ENCODE data around the gene MYH16. TPM values are rescaled to one million over a fixed set of nuclear protein-coding genes. Genes with fewer than 3 reads are reported as not detected.
"Not testable (repeated sequence)": the region's sequence is repeated elsewhere in the genome, so short reads cannot be mapped to it uniquely, and the experiment has no call there.

MYH16 gene
- total RNA-seq, 1 donor from 2014 or later: not detected

DNA sequence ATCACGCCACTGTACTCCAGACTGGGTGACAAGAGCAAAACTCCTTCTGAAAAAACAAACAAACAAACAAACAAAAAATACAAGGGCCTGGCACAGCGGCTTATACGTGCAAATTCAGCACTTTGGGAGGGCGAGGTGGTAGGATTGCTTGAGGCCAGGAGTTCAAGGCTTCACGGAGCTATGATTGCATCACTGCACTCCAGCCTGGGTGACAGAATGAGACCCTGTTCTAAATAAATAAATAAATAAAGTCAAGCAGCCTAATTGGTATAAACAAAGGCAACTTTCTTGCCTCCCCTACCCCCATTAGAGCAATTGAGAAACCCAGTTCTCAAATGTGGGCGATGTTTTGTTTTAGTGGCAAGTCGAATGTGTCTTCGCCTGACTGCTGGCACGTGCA is 38.5 kb upstream of the MYH16 start:
- Mint-ChIP-seq H3K27me3 (ENCODE audit: unreplicated experiment) (peaks cover 6% of the 10 kb centered on the region), H3K27ac (ENCODE audit: unreplicated experiment) (no peak overlapping the region), H3K4me3 (ENCODE audit: unreplicated experiment) (no peak overlapping the region), H3K4me1 (ENCODE audit: unreplicated experiment) (no peaks in the 10 kb centered on the region), H3K9me3 (ENCODE audit: unreplicated experiment) (peaks cover 5% of the 10 kb centered on the region), H3K36me3 (ENCODE audit: unreplicated experiment) (no peaks in the 10 kb centered on the region)
- no peak for DNase-seq (ENCODE audit: extremely low spot score, unreplicated experiment)
- TF ChIP-seq, protein P1, sequence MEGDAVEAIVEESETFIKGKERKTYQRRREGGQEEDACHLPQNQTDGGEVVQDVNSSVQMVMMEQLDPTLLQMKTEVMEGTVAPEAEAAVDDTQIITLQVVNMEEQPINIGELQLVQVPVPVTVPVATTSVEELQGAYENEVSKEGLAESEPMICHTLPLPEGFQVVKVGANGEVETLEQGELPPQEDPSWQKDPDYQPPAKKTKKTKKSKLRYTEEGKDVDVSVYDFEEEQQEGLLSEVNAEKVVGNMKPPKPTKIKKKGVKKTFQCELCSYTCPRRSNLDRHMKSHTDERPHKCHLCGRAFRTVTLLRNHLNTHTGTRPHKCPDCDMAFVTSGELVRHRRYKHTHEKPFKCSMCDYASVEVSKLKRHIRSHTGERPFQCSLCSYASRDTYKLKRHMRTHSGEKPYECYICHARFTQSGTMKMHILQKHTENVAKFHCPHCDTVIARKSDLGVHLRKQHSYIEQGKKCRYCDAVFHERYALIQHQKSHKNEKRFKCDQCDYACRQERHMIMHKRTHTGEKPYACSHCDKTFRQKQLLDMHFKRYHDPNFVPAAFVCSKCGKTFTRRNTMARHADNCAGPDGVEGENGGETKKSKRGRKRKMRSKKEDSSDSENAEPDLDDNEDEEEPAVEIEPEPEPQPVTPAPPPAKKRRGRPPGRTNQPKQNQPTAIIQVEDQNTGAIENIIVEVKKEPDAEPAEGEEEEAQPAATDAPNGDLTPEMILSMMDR (IDR thresholded peaks at IDR 0.05): no peak

DNA sequence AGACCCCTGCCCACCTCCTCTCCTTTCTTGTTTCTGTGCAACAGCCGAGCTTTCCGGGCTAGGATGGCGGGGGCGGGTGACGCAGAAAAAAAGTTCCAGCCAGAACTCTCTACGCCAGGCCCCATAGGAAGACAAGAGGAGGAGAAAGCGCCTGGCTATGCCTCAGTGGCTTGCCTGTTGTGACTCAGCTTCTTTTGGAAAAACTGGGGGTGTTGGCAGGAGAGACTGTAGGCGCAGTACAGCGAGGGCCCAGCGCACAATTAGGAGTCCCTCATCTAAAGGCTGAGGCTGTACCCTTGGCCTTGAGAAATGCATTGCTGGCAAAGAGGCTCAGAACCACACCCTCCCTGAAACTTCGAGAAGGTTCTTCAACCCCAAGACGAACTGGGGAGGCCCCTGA is 36.7 kb upstream of the MYH16 start:
- DNase-seq (ENCODE audit: extremely low spot score, unreplicated experiment): no peak
- Mint-ChIP-seq H3K27ac (ENCODE audit: unreplicated experiment) (no peak overlapping the region), H3K4me1 (ENCODE audit: unreplicated experiment) (no peaks in the 10 kb centered on the region), H3K4me3 (ENCODE audit: unreplicated experiment) (no peak overlapping the region), H3K36me3 (ENCODE audit: unreplicated experiment) (no peaks in the 10 kb centered on the region), H3K9me3 (ENCODE audit: unreplicated experiment) (peaks cover 5% of the 10 kb centered on the region), H3K27me3 (ENCODE audit: unreplicated experiment) (peaks cover 15% of the 10 kb centered on the region)
- TF ChIP-seq, protein P1 (IDR thresholded peaks at IDR 0.05): no peak

DNA sequence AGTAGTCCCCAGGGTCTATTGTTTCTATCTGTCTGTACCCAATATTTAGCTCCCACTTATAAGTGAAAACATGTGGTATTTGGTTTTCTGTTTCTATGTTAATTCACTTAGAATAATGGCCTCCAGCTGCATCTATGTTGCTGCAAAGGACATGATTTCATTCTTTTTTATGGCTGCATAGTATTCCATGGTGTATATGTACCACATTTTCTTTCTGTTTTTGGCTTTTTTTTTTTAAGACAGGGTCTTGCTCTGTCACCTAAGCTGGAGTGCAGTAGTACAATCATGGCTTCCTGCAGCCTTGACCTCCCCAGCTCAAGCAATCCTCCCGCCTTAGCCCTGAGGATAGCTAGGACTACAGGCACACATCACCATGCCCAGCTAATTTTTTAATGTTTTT is 34.8 kb upstream of the MYH16 start:
- not testable (repeated sequence) for H3K27ac Mint-ChIP-seq (ENCODE audit: unreplicated experiment); DNase-seq (ENCODE audit: extremely low spot score, unreplicated experiment); H3K36me3 Mint-ChIP-seq (ENCODE audit: unreplicated experiment); H3K9me3 Mint-ChIP-seq (ENCODE audit: unreplicated experiment); H3K4me3 Mint-ChIP-seq (ENCODE audit: unreplicated experiment); H3K4me1 Mint-ChIP-seq (ENCODE audit: unreplicated experiment)
- H3K27me3 Mint-ChIP-seq (ENCODE audit: unreplicated experiment): peaks cover 15% of the 10 kb centered on the region

DNA sequence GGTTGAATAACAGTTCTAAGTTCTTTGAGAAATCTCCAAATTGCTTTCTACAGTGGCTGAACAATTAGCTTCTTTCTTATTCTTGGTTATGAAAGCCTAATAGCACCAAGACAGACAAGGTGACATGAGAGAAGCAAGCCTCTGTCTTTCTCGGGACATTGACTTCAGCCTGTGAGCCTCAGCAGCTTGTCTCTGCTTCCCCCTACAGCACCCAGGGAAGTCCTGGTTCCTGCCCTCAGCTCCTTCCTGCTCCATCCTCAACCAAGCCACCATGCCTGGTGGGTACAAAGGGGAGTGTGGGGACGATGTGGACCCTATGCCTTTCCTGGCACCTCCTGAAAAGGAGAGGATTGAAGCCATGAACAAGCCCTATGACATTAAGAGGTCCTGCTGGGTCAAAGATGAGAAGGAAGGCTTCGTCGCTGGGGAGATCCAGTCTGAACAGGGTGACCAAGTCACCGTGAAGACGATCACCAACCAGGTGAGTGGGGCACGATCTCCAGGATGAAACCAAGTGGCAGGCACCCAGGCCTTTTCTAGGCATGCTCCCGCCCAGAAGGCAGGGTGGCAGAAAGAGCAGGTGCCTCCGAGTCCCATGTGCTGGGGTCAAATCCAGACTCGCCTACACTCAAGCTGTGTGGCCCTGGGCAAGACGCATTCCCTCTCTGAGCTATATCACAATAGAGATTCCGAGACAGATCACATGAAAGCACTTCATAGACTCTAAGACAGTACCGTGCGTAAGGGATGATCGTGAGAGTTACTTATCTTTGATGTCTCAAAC is 33.9 kb upstream of the MYH16 start:
- TF ChIP-seq, protein P1 (IDR thresholded peaks at IDR 0.05): no peak
- H3K4me3 Mint-ChIP-seq (ENCODE audit: unreplicated experiment): no peak overlapping the region
- peaks cover 5% of the 10 kb centered on the region for H3K9me3 Mint-ChIP-seq (ENCODE audit: unreplicated experiment)
- no peaks in the 10 kb centered on the region for H3K4me1 Mint-ChIP-seq (ENCODE audit: unreplicated experiment)
- H3K27ac Mint-ChIP-seq (ENCODE audit: unreplicated experiment): no peak overlapping the region
- no peaks in the 10 kb centered on the region for H3K36me3 Mint-ChIP-seq (ENCODE audit: unreplicated experiment)
- DNase-seq (ENCODE audit: extremely low spot score, unreplicated experiment): no peak
- H3K27me3 Mint-ChIP-seq (ENCODE audit: unreplicated experiment): peaks cover 15% of the 10 kb centered on the region

DNA sequence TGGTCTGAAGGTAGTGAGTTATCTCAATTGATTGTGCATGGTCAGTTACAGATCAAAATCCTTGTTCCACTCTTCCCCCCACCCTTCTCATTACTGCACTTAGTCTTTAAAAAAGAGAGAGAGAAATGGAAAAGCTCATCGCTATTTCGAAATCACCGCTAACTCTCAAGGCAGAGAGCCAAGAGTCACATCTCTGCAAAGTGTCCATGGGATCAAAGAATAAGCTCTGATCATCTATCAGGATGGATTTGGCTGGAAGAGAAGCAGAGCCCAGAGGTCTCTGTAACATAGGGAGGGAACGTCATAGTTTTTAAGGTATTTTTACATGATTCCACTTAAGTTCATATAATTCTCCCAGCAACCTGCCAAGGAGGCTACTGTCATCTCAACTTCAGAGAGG is 30.0 kb upstream of the MYH16 start:
- Mint-ChIP-seq H3K4me3 (ENCODE audit: unreplicated experiment) (no peak overlapping the region), H3K9me3 (ENCODE audit: unreplicated experiment) (no peaks in the 10 kb centered on the region), H3K27ac (ENCODE audit: unreplicated experiment) (no peak overlapping the region), H3K27me3 (ENCODE audit: unreplicated experiment) (peaks cover 20% of the 10 kb centered on the region), H3K4me1 (ENCODE audit: unreplicated experiment) (no peaks in the 10 kb centered on the region), H3K36me3 (ENCODE audit: unreplicated experiment) (no peaks in the 10 kb centered on the region)
- TF ChIP-seq, protein P1 (IDR thresholded peaks at IDR 0.05): no peak
- no peak for DNase-seq (ENCODE audit: extremely low spot score, unreplicated experiment)

Measured in osteocyte (in vitro differentiated cells).